IMR-90 (cell line): ENCODE results near the gene KRTAP5-5. TPM values are rescaled to one million over a fixed set of nuclear protein-coding genes. Genes with fewer than 3 reads are reported as not detected.

Experiments used
- ATAC-seq: fragments of 200-7000 bp; cut with Tn5 transposase; 2 replicates; pipeline ENCODE4 v1.9.1; 2020; ENCODE audit warnings: low read depth, mild to moderate bottlenecking, moderate library complexity
- BruUV-seq: library from RNA; stranded (reverse); fragments of 400-500 nt; replicated peaks from 2 replicates; lab custom pipeline; 2021; lab: Mats Ljungman, UMichigan
- CTCF ChIA-PET: fragments of 300-600 bp; formaldehyde crosslinking; extraction: SDS; loops from one replicate; lab custom pipeline; 2021; ENCODE audit warnings: antibody characterized with exemption; lab: Yijun Ruan, JAX
- POLR2A ChIA-PET: fragments of 300-600 bp; sonication (Branson Sonifier 250); formaldehyde crosslinking; loops from one replicate; lab custom pipeline; 2022; ENCODE audit warnings: antibody characterized with exemption; ENCODE audit not compliant: unreplicated experiment; lab: Charles Lee
- DNase-seq: peaks from one replicate; pipeline ENCODE4 v3.0.0; 2013
- H2AFZ ChIP-seq: replicated peaks from 2 replicates; pipeline ENCODE3; 2013; ENCODE audit warnings: low read length, mild to moderate bottlenecking; ENCODE audit not compliant: poor library complexity
- H2AK5ac ChIP-seq: 2 replicates; pipeline ENCODE4 v1.6.1; 2013; ENCODE audit warnings: low read depth, low read length, inconsistent platforms
- H2AK9ac ChIP-seq: replicated peaks from 2 replicates; pipeline ENCODE3; 2013; ENCODE audit warnings: mild to moderate bottlenecking, low read depth, low read length, moderate library complexity; ENCODE audit not compliant: poor library complexity
- H2BK120ac ChIP-seq: 2 replicates; pipeline ENCODE4 v1.6.1; 2013; ENCODE audit warnings: low read depth, low read length, inconsistent platforms
- H2BK15ac ChIP-seq: 3 replicates; pipeline ENCODE4 v1.6.1; 2013; ENCODE audit warnings: low read depth, low read length, inconsistent platforms
- H2BK20ac ChIP-seq: 2 replicates; pipeline ENCODE4 v1.6.1; 2013; ENCODE audit warnings: low read depth, mild to moderate bottlenecking, inconsistent platforms, low read length, moderate library complexity
- H2BK5ac ChIP-seq: 2 replicates; pipeline ENCODE4 v1.6.1; 2013; ENCODE audit warnings: mild to moderate bottlenecking, low read depth, low read length, inconsistent platforms; ENCODE audit not compliant: poor library complexity, severe bottlenecking
- H3K14ac ChIP-seq: replicated peaks from 2 replicates; pipeline ENCODE4 v1.6.1; 2013; ENCODE audit warnings: low read depth, low read length, inconsistent platforms
- H3K18ac ChIP-seq: 2 replicates; pipeline ENCODE4 v1.6.1; 2013; ENCODE audit warnings: low read depth, low read length, control low read depth
- H3K23ac ChIP-seq: 2 replicates; pipeline ENCODE4 v1.6.1; 2013; ENCODE audit warnings: low read depth, low read length, inconsistent platforms
- H3K27ac ChIP-seq: 2 replicates; pipeline ENCODE4 v1.5.1; 2013; ENCODE audit warnings: mild to moderate bottlenecking, control low read depth, low read length; ENCODE audit not compliant: insufficient read depth
- H3K27me3 ChIP-seq: 2 replicates; pipeline ENCODE4 v1.6.1; 2013; ENCODE audit warnings: low read length; ENCODE audit not compliant: control insufficient read depth, insufficient read depth
- H3K36me3 ChIP-seq: 2 replicates; pipeline ENCODE4 v1.6.1; 2013; ENCODE audit warnings: low read length, mixed read lengths; ENCODE audit not compliant: control insufficient read depth, insufficient read depth
- H3K4ac ChIP-seq: 2 replicates; pipeline ENCODE4 v1.6.1; 2013; ENCODE audit warnings: low read depth, low read length, inconsistent platforms
- H3K4me1 ChIP-seq: 2 replicates; pipeline ENCODE4 v1.6.1; 2013; ENCODE audit warnings: low read length, mixed read lengths; ENCODE audit not compliant: control insufficient read depth, insufficient read depth
- H3K4me2 ChIP-seq: 2 replicates; pipeline ENCODE4 v1.6.1; 2013; ENCODE audit warnings: low read depth, mild to moderate bottlenecking, control low read depth, low read length, moderate library complexity
- H3K4me3 ChIP-seq: 2 replicates; pipeline ENCODE4 v1.5.1; 2013; ENCODE audit warnings: low read depth, mild to moderate bottlenecking, control low read depth, low read length, moderate library complexity; ENCODE audit not compliant: insufficient read depth
- H3K56ac ChIP-seq: 2 replicates; pipeline ENCODE4 v1.6.1; 2013; ENCODE audit warnings: low read length, inconsistent platforms; ENCODE audit not compliant: insufficient read depth; ENCODE audit errors: extremely low read depth
- H3K79me1 ChIP-seq, 2 experiments: 2 replicates each; pipeline ENCODE4 v1.6.1; 2013; ENCODE audit warnings: low read length in 2 of 2, inconsistent platforms in 1 of 2, low read depth in 1 of 2
- H3K9ac ChIP-seq: 2 replicates; pipeline ENCODE4 v1.6.1; 2013; ENCODE audit warnings: low read depth, low read length, control low read depth
- H3K9me1 ChIP-seq: 2 replicates; pipeline ENCODE4 v1.6.1; 2013; ENCODE audit warnings: low read length, inconsistent platforms; ENCODE audit not compliant: insufficient read depth
- H3K9me3 ChIP-seq: 2 replicates; pipeline ENCODE4 v1.6.1; 2013; ENCODE audit warnings: low read length; ENCODE audit not compliant: control insufficient read depth, insufficient read depth
- H4K20me1 ChIP-seq: 2 replicates; pipeline ENCODE4 v1.6.1; 2013; ENCODE audit warnings: low read length, inconsistent platforms; ENCODE audit not compliant: insufficient read depth
- H4K5ac ChIP-seq: 2 replicates; pipeline ENCODE4 v1.6.1; 2013; ENCODE audit warnings: mild to moderate bottlenecking, low read depth, low read length, control low read depth
- H4K8ac ChIP-seq, 2 experiments: 2 replicates each; pipeline ENCODE4 v1.6.1; 2013; ENCODE audit warnings: low read depth in 2 of 2, low read length in 2 of 2, control low read depth in 1 of 2, inconsistent platforms in 1 of 2
- H4K91ac ChIP-seq: 2 replicates; pipeline ENCODE4 v1.6.1; 2013; ENCODE audit warnings: low read depth, low read length, inconsistent platforms; ENCODE audit not compliant: insufficient read depth
- BHLHE40 ChIP-seq: fragments of 150-350 bp; IDR thresholded peaks from 2 replicates; pipeline ENCODE4 v1.6.1; 2016; ENCODE audit warnings: mild to moderate bottlenecking, low read depth, low read length
- CEBPB ChIP-seq: IDR thresholded peaks from 2 replicates; pipeline ENCODE4 v1.6.1; 2012; ENCODE audit warnings: low read depth, low read length, improper control_type of control experiment
- CHD1 ChIP-seq: IDR thresholded peaks from 2 replicates; pipeline ENCODE4 v1.6.1; 2012; ENCODE audit warnings: low read depth, low read length, improper control_type of control experiment
- CTCF ChIP-seq: conservative IDR thresholded peaks from 2 replicates; pipeline ENCODE4 v1.5.1; 2012; ENCODE audit warnings: mild to moderate bottlenecking, low read depth, low read length, improper control_type of control experiment
- ELK1 ChIP-seq: fragments of 150-350 bp; IDR thresholded peaks from 2 replicates; pipeline ENCODE4 v1.6.1; 2016; ENCODE audit warnings: low read depth, mild to moderate bottlenecking, low read length, moderate library complexity, borderline replicate concordance
- FOS ChIP-seq: fragments of 150-350 bp; IDR thresholded peaks from 2 replicates; pipeline ENCODE4 v1.6.1; 2016; ENCODE audit warnings: low read depth, low read length
- MAFK ChIP-seq: IDR thresholded peaks from 2 replicates; pipeline ENCODE4 v1.6.1; 2012; ENCODE audit warnings: low read depth, low read length, improper control_type of control experiment
- MAZ ChIP-seq: IDR thresholded peaks from 2 replicates; pipeline ENCODE4 v1.6.1; 2012; ENCODE audit warnings: low read depth, mild to moderate bottlenecking, low read length, improper control_type of control experiment, moderate library complexity, borderline replicate concordance
- MXI1 ChIP-seq: IDR thresholded peaks from 2 replicates; pipeline ENCODE4 v1.6.1; 2012; ENCODE audit warnings: low read depth, mild to moderate bottlenecking, low read length, moderate library complexity, borderline replicate concordance
- NFE2L2 ChIP-seq: fragments of 150-350 bp; IDR thresholded peaks from 2 replicates; pipeline ENCODE4 v1.6.1; 2016; ENCODE audit warnings: low read depth, mild to moderate bottlenecking, low read length
- POLR2A ChIP-seq: IDR thresholded peaks from 2 replicates; pipeline ENCODE4 v1.6.1; 2012; ENCODE audit warnings: mild to moderate bottlenecking, low read depth, low read length
- RAD21 ChIP-seq: IDR thresholded peaks from 2 replicates; pipeline ENCODE4 v1.6.1; 2012; ENCODE audit warnings: low read length, improper control_type of control experiment
- RCOR1 ChIP-seq: IDR thresholded peaks from 2 replicates; pipeline ENCODE4 v1.6.1; 2012; ENCODE audit warnings: mild to moderate bottlenecking, low read length, improper control_type of control experiment; ENCODE audit not compliant: insufficient replicate concordance
- RFX5 ChIP-seq: IDR thresholded peaks from 2 replicates; pipeline ENCODE4 v1.8.0; 2012; ENCODE audit warnings: low read depth, mild to moderate bottlenecking, low read length, moderate library complexity
- SMC3 ChIP-seq: fragments of 150-350 bp; IDR thresholded peaks from 2 replicates; pipeline ENCODE4 v1.6.1; 2016; ENCODE audit warnings: low read depth, mild to moderate bottlenecking, antibody characterized with exemption, low read length, moderate library complexity
- USF2 ChIP-seq: fragments of 150-350 bp; IDR thresholded peaks from 2 replicates; pipeline ENCODE4 v1.6.1; 2017; ENCODE audit warnings: mild to moderate bottlenecking, antibody characterized with exemption, low read length, low read depth
- WGBS, 2 experiments: methylation state at CpG; one replicate each; pipeline versions ENCODE4 v1.1.5 to v1.1.7; 2013; ENCODE audit warnings: missing lambda C conversion rate in 2 of 2; ENCODE audit not compliant: insufficient read length in 1 of 2; ENCODE audit errors: extremely low coverage in 2 of 2; 5-methylcytosine and 5-hydroxymethylcytosine counted together
- dilution Hi-C: fragments of 300-500 bp; cut with HindIII; formaldehyde crosslinking; loops from one replicate; pipeline ENCODE4 v1.14.3; 2018; ENCODE audit warnings: low sequenced_read_pairs; ENCODE audit not compliant: unreplicated experiment
- in situ Hi-C: fragments of 300-500 bp; cut with MboI; formaldehyde crosslinking; loops from 3 replicates; pipeline ENCODE4 v1.14.3; 2019; ENCODE audit warnings: low sequenced_read_pairs, inconsistent platforms, mixed read lengths
- intact Hi-C: fragments of 100-400 bp; cut with micrococcal nuclease; formaldehyde crosslinking; loops from 2 replicates; pipeline ENCODE4 v1.10.0; 2022
- polyA plus RNA-seq, 3 experiments: library from polyadenylated mRNA; depleted of rRNA; stranded (reverse); fragments of >200 nt; gene quantifications; 2 replicates each; pipeline ENCODE4 v1.2.3, GENCODE V29; 2012; ENCODE audit warnings: low replicate concordance in 1 of 3
- total RNA-seq: library from RNA; depleted of rRNA; stranded (reverse); fragments of >200 nt; gene quantifications from 2 replicates; pipeline ENCODE4 v1.2.3, GENCODE V29; 2012

The KRTAP5-5 gene
- total and polyA plus RNA-seq, 2 of the 4 experiments (the other 2 are of a cell fraction) = not detected

- no peak overlapping the region for H3K4ac ChIP-seq
- no peak overlapping the region for H4K91ac ChIP-seq
- no peak overlapping the region for H3K18ac ChIP-seq
- no peak overlapping the region for H3K23ac ChIP-seq
- TF ChIP-seq SMC3 (no peak), USF2 (no peak), CTCF (no peak), CHD1 (no peak), FOS (no peak), ELK1 (no peak), RCOR1 (no peak), NFE2L2 (no peak), MAFK (no peak), BHLHE40 (no peak), RFX5 (no peak), POLR2A (no peak), CEBPB (no peak), MAZ (no peak), MXI1 (no peak), RAD21 (no peak)
- no peak overlapping the region for H2BK20ac ChIP-seq
- no peaks in the 10 kb centered on the region for H3K4me1 ChIP-seq
- no peak overlapping the region for H3K56ac ChIP-seq
- in situ Hi-C loops = no loop called here
- H4K8ac ChIP-seq = no peak overlapping the region
- no peak overlapping the region for H2AK9ac ChIP-seq
- H3K27me3 ChIP-seq = peaks cover 40% of the 10 kb centered on the region
- H4K20me1 ChIP-seq = no peaks in the 10 kb centered on the region
- H2AK5ac ChIP-seq = no peak overlapping the region
- no CpG with 5 or more reads among the region's 6 CpGs for WGBS, 2 experiments
- no peak overlapping the region for H2BK5ac ChIP-seq
- no peak overlapping the region for H3K27ac ChIP-seq
- H3K36me3 ChIP-seq = no peaks in the 10 kb centered on the region
- no TSS peak for BruUV-seq
- dilution Hi-C loops = no loop called here
- no peak overlapping the region for H3K14ac ChIP-seq
- no peak overlapping the region for H4K5ac ChIP-seq
- H3K9ac ChIP-seq = no peak overlapping the region
- H3K4me2 ChIP-seq = no peak overlapping the region
- no peak overlapping the region for H2BK15ac ChIP-seq
- no peak overlapping the region for H2BK120ac ChIP-seq
- H3K79me1 ChIP-seq = no peaks in the 10 kb centered on the region
- ATAC-seq = no peak
- ChIA-PET POLR2A (no interaction called here), CTCF (no interaction called here)
- intact Hi-C loops = no loop called here
- H3K4me3 ChIP-seq = no peak overlapping the region
- no peak for DNase-seq
- H3K9me3 ChIP-seq = no peaks in the 10 kb centered on the region
- no peak overlapping the region for H2AFZ ChIP-seq
- H3K9me1 ChIP-seq = no peaks in the 10 kb centered on the region
Measured at GRCh38 chr11:1598816-1599215, 30.8 kb upstream of the KRTAP5-5 start.
